Muscle of arm (tissue), 12 donors: ENCODE results near the gene H2BK1. TPM values are rescaled to one million over a fixed set of nuclear protein-coding genes. Genes with fewer than 3 reads are reported as not detected.

Source experiments
- DNase-seq: peaks from one replicate; pipeline ENCODE4 v3.0.0-alpha.2; 2013
- polyA plus RNA-seq, 12 donors: library from polyadenylated mRNA; unstranded; fragments of 120-200 nt; gene quantifications; one replicate each; pipeline ENCODE4 v1.2.1, GENCODE V29; 2013; ENCODE audit not compliant: insufficient read length in 12 of 12

H2BK1 gene
- polyA plus RNA-seq, 12 donors: not detected

- DNase-seq: no peak
Observed at GRCh38 chr7:151204383-151205032, 5.8 kb downstream of the H2BK1 start.

DNA sequence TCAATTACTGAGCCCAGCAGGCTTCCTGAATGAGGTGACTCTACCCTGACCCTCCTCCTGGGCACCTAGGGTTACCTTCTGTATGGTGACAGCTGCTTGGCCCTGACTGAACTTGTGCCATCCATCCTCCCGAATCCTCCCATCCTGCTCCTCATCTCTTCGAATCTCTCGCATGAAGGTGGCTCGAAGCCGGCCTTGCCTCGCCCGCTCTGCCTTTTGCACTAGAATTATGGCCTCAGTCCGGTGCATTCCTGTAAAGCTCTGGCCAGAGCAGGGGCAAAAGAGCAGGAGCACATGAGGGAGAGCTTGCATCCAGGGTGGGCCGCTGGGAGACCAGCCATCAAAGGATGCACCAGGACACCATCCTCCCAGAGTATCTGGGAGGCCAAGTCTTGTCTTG lies 7.5 kb downstream of the H2BK1 start:
- DNase-seq: no peak

- DNase-seq: no peak
Observed at GRCh38 chr7:151201751-151202150, 8.5 kb downstream of the H2BK1 start.

- DNase-seq: no peak
Observed at GRCh38 chr7:151201344-151201743, 8.9 kb downstream of the H2BK1 start.

GRCh38 chr7:151198945-151199848 lies 11.1 kb downstream of the H2BK1 start:
- DNase-seq: peak; percentile 20

- no peak for DNase-seq
Observed at GRCh38 chr7:151197932-151198331, 12.4 kb downstream of the H2BK1 start.

DNA sequence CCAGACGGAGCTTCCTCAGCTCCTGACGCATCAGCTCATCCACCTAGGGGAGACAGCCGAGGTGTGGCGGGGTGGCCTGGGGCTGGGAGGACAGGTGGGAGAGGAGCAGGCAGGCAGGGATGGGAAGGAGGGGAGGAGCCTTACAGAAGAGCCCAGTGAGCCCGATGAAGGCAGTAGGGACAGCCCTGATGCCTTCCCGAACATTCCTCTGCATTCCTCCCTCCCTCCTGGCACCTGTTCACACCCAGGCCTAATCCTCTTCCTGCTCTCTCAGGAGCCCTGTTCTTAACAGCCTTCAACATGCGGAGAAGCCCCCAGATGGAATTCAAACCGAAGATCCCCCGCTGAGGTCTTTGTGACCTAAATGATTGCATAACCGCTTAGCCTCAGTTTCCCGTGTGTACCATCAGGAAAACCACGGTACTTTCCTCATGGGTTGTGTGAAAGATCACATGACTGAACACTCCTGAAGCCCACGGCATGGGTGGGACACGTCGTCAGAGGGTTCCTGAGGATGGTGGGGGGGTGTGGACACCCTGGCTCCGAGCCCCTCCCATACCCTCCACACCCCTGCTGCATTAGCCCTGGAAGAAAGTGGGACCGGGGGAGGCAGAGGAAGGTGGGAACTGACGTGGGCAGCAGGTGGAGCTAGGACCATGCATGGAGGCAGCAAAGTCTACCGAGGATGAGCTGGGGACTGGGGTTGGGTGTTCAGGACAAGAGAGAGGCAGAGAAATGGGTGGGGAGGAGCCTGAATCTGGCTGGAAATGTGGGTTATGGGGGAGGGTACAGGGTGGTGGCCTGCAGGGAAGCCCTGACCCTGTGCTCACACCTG lies 14.5 kb downstream of the H2BK1 start:
- DNase-seq: no peak

DNA sequence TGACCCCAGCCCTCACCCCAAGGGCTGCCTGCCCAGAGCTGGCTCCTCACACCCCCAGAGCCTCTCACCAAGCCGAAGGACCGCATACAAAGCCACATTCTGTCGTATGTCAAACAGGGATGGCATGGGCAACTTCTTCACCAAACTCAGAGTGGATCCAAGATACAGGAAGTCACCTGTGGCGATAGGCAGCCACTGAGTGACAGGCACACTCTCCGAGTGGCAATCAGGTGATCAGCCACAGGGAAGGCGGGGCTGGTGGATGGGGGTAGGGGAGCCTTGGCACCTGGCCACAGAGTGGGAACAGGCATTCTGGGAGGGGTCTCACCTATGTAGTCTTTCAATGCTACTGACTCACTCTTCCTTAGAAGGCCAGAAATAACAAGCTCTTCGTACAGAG lies 16.1 kb downstream of the H2BK1 start:
- DNase-seq: no peak

- no peak for DNase-seq
Observed at GRCh38 chr7:151193203-151193978, 16.9 kb downstream of the H2BK1 start.

DNA sequence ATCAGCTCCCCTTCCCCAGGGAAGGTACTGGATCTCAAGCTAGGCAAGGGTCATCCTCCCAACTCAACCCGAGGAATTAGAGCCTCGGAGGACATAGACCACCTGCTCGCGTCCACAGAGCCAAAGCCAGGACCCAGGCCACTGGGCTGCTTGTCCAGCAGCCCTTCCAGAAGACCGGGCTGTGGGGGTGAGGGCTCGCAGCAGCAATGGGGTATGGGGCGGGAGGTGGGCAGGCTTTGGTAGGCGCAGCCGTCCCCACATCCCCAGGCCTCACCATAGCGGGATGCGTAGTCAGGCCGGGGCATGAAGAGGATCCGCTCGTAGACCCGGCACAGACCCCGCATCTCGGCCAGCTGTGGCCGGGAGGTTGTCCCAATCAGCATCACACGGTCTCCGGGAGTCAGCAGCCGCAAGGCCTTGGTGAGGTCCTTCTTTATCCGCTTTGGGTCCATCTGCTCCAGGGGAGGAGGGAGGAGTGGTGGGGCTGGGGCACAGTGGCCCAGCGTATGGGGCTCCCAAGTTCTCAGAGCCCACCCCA lies 18.2 kb downstream of the H2BK1 start:
- DNase-seq: no peak

- DNase-seq: no peak
Observed at GRCh38 chr7:151191544-151191943, 18.7 kb downstream of the H2BK1 start.

DNA sequence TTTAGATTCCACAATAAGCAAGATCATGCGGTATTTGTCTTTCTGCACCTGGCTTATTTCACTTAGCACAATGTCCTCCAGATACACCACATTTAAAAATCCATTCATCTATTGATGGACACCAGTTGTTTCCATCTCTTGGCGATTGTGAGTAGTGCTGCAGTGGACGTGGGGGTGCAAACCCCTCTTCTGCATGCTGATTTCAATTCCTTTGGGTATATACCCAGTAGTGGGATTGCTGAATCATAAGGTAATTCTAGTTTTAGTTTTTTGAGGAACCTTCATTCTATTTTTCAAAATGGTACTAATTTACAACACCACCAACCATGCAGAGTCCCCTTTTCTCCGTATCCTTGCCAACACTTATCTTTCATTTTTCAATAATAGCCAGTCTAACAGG lies 21.2 kb downstream of the H2BK1 start:
- no peak for DNase-seq

DNA sequence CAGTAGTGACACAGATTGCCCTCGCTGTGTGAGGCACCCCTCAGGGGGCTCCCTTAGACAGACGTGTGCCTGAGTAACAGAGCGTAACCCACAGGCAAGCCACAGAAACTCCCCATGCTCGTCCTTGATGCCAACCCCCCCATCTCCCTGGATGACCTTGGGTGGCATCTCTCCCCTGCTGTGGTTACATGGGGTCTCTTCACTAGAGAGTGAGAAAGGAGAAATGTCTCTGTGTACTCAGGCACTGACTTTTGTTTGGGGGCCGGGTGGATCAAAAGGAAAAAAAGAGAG lies 22.1 kb downstream of the H2BK1 start:
- no peak for DNase-seq

DNA sequence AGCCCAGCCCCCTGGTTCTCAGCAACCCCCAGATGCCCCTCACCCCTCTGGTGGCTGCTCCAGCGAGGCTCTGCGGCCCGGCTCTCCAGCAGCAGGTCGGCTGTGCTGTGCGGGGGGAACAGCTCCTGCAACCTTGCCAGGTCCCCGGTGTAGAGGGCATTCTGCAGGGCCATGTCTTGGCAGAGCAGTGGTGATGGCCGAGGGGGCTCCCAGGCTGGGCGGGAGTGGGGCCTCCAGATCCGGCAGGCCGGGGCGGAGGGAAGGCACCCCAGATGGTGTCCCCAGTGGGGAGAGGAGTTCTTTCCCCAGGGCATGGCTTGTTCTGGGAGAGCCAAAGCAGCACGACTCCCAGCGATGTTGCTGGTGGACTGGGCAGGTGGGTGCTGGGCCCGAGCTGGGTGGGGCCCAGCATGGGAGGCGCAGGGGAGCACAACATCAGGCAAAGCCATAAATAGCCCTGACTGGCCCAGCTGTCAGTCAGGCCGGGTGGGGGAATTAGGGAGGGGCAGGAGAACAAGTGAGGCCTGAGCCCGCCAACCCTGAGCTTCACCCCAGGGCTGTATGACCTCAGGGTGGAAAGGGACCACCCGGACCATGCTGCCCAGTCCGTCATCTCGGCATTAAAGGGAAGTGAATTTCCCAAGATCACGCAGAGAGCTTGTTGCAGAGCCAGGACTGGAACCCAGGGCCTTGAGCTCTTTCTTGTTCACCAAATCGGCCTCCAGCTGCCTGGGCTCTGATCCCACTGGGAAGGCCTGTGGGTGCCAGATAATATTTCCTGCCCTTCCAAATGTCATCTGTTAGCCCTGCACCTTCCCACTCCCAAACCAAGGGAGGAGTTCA lies 22.7 kb downstream of the H2BK1 start:
- DNase-seq: no peak

DNA sequence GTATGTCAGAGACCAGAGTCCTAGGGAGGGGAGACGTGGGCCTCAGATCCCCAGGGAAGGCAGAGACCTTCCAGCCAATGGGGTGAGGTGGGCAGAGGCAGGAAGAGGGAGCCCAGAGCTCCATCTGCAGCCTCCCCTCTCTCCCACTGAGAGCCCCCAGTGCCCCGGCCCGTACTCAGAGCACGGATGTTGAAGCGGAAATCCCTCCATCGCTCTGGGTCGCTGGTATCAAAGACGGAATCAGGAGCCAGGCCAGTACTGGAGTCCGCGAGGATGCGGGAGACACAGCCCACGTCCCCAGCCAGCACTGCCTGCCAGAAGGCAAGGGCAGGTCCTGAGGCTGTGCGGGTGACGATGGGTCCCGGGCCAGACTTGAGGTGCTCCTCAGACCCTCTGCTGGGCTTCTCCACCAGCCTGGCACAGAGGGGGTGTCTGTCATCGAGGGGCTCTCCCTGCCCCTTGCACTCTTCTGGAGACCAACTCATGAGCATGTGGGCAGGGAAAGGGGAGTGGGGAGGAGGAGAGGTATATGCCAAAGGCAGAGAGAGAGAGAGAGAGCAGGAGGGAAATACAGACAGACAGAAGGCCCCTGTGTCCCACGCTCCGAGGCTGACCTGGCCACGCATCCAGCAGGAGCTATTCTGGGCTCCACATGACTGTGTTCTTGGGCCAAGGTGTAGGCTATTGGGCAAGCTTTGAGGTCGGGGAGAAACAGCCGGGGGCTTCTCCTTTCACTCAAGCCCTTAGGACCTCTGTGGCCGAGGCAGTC lies 23.5 kb downstream of the H2BK1 start, which contains the start of gene ASB10:
TSS of gene ASB10 (minus strand) at position 611 of the 769 bp plus-strand sequence. CDS start at position 491, 120 bp downstream.
- no peak for DNase-seq

GRCh38 chr7:151185762-151186639 lies 24.3 kb downstream of the H2BK1 start:
- DNase-seq: no peak

- no peak for DNase-seq
Observed at GRCh38 chr7:151181011-151181431, 29.3 kb downstream of the H2BK1 start.

DNA sequence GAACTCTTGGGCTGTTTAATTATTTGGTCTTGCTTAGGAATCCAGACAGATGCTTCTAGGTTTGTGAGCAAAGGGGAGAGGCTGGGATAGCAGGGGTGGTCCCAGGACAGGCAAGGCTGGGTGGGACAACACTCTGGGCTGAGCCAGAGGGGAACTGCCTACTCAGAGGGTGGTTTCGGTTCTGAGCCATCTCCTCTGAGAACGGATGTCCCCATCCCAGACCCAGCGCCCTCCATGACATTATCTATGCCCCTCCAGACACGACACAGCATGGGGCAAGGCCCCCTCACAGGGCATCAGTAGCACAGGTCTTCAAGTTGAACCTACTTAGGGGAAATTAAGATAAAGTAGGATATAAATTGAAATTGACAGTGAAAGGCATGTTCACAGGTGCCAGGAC lies 30.3 kb downstream of the H2BK1 start:
- no peak for DNase-seq
